Measurements from ENCODE around the gene NOX3.

NOX3 gene

GRCh38 chr6:155441112-155441465 lies 14.6 kb downstream of the NOX3 start:
- no peak for TF ChIP-seq CTCF (IDR thresholded peaks at IDR 0.05; ENCODE audit: extremely low read depth, missing control alignments)
- no peak for DNase-seq (ENCODE audit: low spot score)

- no peak for TF ChIP-seq CTCF (IDR thresholded peaks at IDR 0.05; ENCODE audit: extremely low read depth, missing control alignments)
- no peak for DNase-seq (ENCODE audit: low spot score)
These were observed 15.1 kb downstream of the NOX3 start for GRCh38 chr6:155440398-155441111.

GRCh38 chr6:155439376-155439775 lies 16.3 kb downstream of the NOX3 start:
- no peak for TF ChIP-seq CTCF (IDR thresholded peaks at IDR 0.05; ENCODE audit: extremely low read depth, missing control alignments)
- no peak for DNase-seq (ENCODE audit: low spot score)

GRCh38 chr6:155436981-155437749 lies 18.5 kb downstream of the NOX3 start:
- TF ChIP-seq CTCF (IDR thresholded peaks at IDR 0.05; ENCODE audit: extremely low read depth, missing control alignments), result no peak
- DNase-seq (ENCODE audit: low spot score), result no peak

GRCh38 chr6:155434829-155435423 lies 20.7 kb downstream of the NOX3 start:
- no peak for DNase-seq (ENCODE audit: low spot score)
- no peak for TF ChIP-seq CTCF (IDR thresholded peaks at IDR 0.05; ENCODE audit: extremely low read depth, missing control alignments)

GRCh38 chr6:155434096-155434495 lies 21.5 kb downstream of the NOX3 start:
- DNase-seq (ENCODE audit: low spot score), result no peak
- no peak for TF ChIP-seq CTCF (IDR thresholded peaks at IDR 0.05; ENCODE audit: extremely low read depth, missing control alignments)

GRCh38 chr6:155432293-155432692 lies 23.3 kb downstream of the NOX3 start:
- DNase-seq (ENCODE audit: low spot score), result no peak
- no peak for TF ChIP-seq CTCF (IDR thresholded peaks at IDR 0.05; ENCODE audit: extremely low read depth, missing control alignments)
